Spleen (tissue), 11 donors: ENCODE measurements around the gene HNRNPF. TPM values are rescaled to one million over a fixed set of nuclear protein-coding genes. Genes with fewer than 3 reads are reported as not detected.

Source experiments
- DNase-seq: peaks from one replicate; pipeline ENCODE4 v3.0.0-alpha.2; 2020
- H3K27ac ChIP-seq, 8 donors: fragments of 200-600 bp; sonication (generic) in 7 of 8; 1 replicate in 4 of 8; 2 replicates in 4 of 8; pipeline versions ENCODE4 v1.5.0 to v1.8.0; 2016 to 2021; ENCODE audit warnings: inconsistent platforms in 4 of 8, mild to moderate bottlenecking in 4 of 8, moderate library complexity in 1 of 8
- H3K27me3 ChIP-seq, 7 donors: fragments of 200-600 bp; sonication (generic) in 6 of 7; replicated peaks in 1 of 7; 1 replicate in 4 of 7; 2 replicates in 3 of 7; pipeline versions ENCODE4 v1.5.0 to v1.8.0; 2016 to 2021; ENCODE audit warnings: inconsistent platforms in 3 of 7, mild to moderate bottlenecking in 1 of 7
- H3K36me3 ChIP-seq, 6 donors: fragments of 200-600 bp; sonication (generic) in 5 of 6; 1 replicate in 4 of 6; 2 replicates in 2 of 6; pipeline versions ENCODE4 v1.5.0 to v1.8.0; 2016 to 2021; ENCODE audit warnings: inconsistent platforms in 2 of 6
- H3K4me1 ChIP-seq, 6 donors: fragments of 200-600 bp; sonication (generic) in 5 of 6; 1 replicate in 3 of 6; 2 replicates in 3 of 6; pipeline versions ENCODE4 v1.5.0 to v1.8.0; 2016 to 2021; ENCODE audit warnings: inconsistent platforms in 3 of 6
- H3K4me3 ChIP-seq, 8 donors: fragments of 200-600 bp; sonication (generic) in 7 of 8; 1 replicate in 4 of 8; 2 replicates in 4 of 8; pipeline versions ENCODE4 v1.5.0 to v1.8.0; 2016 to 2021; ENCODE audit warnings: inconsistent platforms in 4 of 8, mild to moderate bottlenecking in 4 of 8, moderate library complexity in 2 of 8
- H3K9me3 ChIP-seq, 8 donors: fragments of 200-600 bp; sonication (generic) in 7 of 8; 1 replicate in 4 of 8; 2 replicates in 4 of 8; pipeline versions ENCODE4 v1.5.0 to v1.8.0; 2016 to 2021; ENCODE audit warnings: inconsistent platforms in 4 of 8
- POLR2A ChIP-seq, 3 donors: fragments of 450-650 bp; IDR thresholded peaks; one replicate each; pipeline ENCODE4 v1.5.1; 2017; ENCODE audit warnings: antibody characterized with exemption in 3 of 3, mild to moderate bottlenecking in 1 of 3
- POLR2AphosphoS5 ChIP-seq, 3 donors: sonication (generic); formaldehyde crosslinking; IDR thresholded peaks; one replicate each; pipeline ENCODE4 v1.5.1; 2017; ENCODE audit warnings: antibody characterized with exemption in 3 of 3
- WGBS, 5 donors: extraction: QIAGEN DNeasy Blood & Tissue Kit in 3 of 5; methylation state at CpG; one replicate each; pipeline versions ENCODE4 v1.1.5 to v1.1.7; 2013 to 2018; 5-methylcytosine and 5-hydroxymethylcytosine counted together
- intact Hi-C: fragments of 100-400 bp; cut with DNase I; formaldehyde crosslinking; loops from one replicate; pipeline ENCODE4 v1.15.0; 2023; ENCODE audit warnings: low total_unique reads
- polyA plus RNA-seq, 3 donors: library from polyadenylated mRNA; stranded (reverse); fragments of 200-250 nt; gene quantifications; one replicate each; pipeline ENCODE4 v1.2.1, GENCODE V29; 2013
- total RNA-seq, 7 donors: library from RNA; depleted of rRNA in 3 of 7; stranded (reverse); fragments of >200 nt in 3 of 7; fragmentation: NEBNext Ultra II Directional in 4 of 7; extraction: Animal tissue kit (Norgen Biotek cat#: 25700) in 4 of 7; gene quantifications; one replicate each; pipeline versions ENCODE4 v1.1.0 to v1.2.1, GENCODE V29; 2016 to 2021
- TF ChIP-seq, protein P1 (sequence below), 11 experiments: fragments of 200-600 bp in 7 of 11; fragments of 450-650 bp in 4 of 11; sonication (generic) in 4 of 11; IDR thresholded peaks in 8 of 11; conservative IDR thresholded peaks in 3 of 11; 1 replicate in 7 of 11; 2 replicates in 4 of 11; pipeline versions ENCODE4 v1.4.0 to v1.8.0; 2016 to 2021; ENCODE audit warnings: antibody characterized with exemption in 11 of 11, inconsistent platforms in 4 of 11, mild to moderate bottlenecking in 1 of 11
- donor health status: healthy with polysubstance abuse.
- donor health status: DM: no; HTN: no; CAD: no; lungs with moderate emphysema.
- donor health status: DM: no; HTN: no; CAD: no.
- donor health status: Bipolar disorder and iron deficiency.
- donor health status: healthy.
- donor health status: DM: no; HTN: no; CAD: no.
- donor health status: DM: yes; HTN: yes; CAD: no.

The HNRNPF gene
- total and polyA plus RNA-seq, 10 donors = 82.8 to 253 (median 173) TPM

DNA sequence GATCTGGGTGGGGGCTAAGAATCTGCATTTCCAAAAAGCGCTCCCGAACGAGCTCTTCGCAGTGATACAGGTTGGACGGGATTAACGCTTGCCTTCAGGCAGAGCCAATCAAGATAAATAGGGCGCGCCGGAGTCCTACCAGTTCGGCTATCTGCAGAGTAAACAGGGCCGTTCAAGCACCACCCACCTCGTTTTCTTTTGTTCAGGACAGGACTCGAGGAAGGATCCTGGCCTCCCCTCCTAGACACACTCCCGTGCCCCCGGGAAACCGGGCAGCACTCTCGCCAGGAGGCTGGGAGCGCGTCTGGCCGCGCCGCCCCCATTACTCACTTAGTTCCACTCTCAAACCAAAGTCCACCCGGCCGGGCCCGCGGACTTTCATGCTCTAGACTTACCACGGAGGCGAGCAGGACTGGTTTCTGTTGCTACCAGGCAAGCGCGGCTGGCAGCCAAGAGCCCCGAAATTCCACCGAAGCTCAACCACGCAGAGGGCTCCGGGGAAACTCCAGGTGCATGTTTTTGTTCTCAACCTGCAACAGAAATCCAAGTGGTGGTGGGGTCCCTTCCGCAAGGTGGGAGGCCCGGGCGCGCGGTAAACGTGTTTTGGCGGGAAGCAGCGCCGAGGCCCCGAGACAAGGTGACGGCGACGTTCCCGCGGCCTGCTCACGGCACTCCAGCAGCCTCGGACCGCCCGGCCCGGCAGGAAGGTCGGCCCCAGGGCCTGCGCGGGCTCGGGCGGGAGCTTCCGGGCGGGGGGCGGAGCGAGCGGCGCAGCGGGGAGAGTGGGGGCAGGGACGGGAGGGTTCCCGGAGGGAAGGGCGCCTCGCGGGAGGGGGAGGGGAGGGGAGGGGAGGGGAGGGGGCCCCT, 12.7 kb downstream of the HNRNPF start:
- peak overlapping the region; percentile 86 to 100 (median 98) for H3K27ac ChIP-seq
- 10 to 23% (median 16%) methylated on average over 28 to 71 of the region's 71 CpGs for WGBS, 5 donors
- intact Hi-C loops = no loop called here
- peak; percentile 95 for DNase-seq
- H3K9me3 ChIP-seq = no peaks in the 10 kb centered on the region
- peaks cover 0 to 61% (median 36%) of the 10 kb centered on the region in 6 donors for H3K36me3 ChIP-seq
- TF ChIP-seq POLR2AphosphoS5 (IDR thresholded peaks at IDR 0.05) (peak in 2 of 3 donors; percentile 37 to 54), POLR2A (IDR thresholded peaks at IDR 0.05) (no peak)
- TF ChIP-seq, protein P1, sequence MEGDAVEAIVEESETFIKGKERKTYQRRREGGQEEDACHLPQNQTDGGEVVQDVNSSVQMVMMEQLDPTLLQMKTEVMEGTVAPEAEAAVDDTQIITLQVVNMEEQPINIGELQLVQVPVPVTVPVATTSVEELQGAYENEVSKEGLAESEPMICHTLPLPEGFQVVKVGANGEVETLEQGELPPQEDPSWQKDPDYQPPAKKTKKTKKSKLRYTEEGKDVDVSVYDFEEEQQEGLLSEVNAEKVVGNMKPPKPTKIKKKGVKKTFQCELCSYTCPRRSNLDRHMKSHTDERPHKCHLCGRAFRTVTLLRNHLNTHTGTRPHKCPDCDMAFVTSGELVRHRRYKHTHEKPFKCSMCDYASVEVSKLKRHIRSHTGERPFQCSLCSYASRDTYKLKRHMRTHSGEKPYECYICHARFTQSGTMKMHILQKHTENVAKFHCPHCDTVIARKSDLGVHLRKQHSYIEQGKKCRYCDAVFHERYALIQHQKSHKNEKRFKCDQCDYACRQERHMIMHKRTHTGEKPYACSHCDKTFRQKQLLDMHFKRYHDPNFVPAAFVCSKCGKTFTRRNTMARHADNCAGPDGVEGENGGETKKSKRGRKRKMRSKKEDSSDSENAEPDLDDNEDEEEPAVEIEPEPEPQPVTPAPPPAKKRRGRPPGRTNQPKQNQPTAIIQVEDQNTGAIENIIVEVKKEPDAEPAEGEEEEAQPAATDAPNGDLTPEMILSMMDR (IDR thresholded peaks at IDR 0.05 in 8 of 11, conservative IDR thresholded peaks at IDR 0.05 in 3 of 11) = no peak
- peak overlapping the region; percentile 60 to 79 (median 72) for H3K4me3 ChIP-seq
- H3K27me3 ChIP-seq = no peaks in the 10 kb centered on the region
- H3K4me1 ChIP-seq = peaks cover 56 to 95% (median 90%) of the 10 kb centered on the region in 6 donors

DNA sequence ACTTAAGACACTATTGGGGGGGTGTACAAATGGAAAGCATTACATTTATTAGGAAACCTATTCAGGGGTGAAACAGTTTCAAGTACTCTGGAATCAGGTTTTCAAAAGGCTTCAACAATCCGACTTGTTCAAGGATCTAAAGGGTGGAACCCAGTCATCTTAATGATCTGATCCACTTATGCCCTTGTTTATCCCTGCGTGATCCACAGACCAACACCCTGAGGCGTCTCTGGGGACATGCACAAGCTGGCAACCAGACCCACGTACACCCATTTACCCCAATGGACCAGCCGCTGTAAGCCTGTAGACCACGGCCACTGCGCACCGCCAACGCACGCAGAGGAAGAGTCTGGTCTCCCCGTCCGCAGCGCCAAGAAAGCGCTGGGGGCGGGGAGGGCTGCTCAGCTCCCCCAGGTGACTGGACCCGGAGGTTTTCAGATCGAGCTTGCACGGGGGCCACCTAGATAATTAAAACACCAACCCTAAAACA, 13.4 kb downstream of the HNRNPF start:
- H3K27me3 ChIP-seq = no peaks in the 10 kb centered on the region
- H3K4me1 ChIP-seq = peaks cover 58 to 95% (median 90%) of the 10 kb centered on the region in 6 donors
- TF ChIP-seq, protein P1 (IDR thresholded peaks at IDR 0.05 in 8 of 11, conservative IDR thresholded peaks at IDR 0.05 in 3 of 11) = no peak
- TF ChIP-seq POLR2AphosphoS5 (IDR thresholded peaks at IDR 0.05) = peak in 1 of 3 donors; percentile 30
- H3K4me3 ChIP-seq = peak overlapping the region; percentile 60 to 79 (median 72)
- intact Hi-C loops = no loop called here
- peaks cover 0 to 64% (median 43%) of the 10 kb centered on the region in 6 donors for H3K36me3 ChIP-seq
- H3K27ac ChIP-seq = peak overlapping the region; percentile 86 to 100 (median 98)
- WGBS, 5 donors = 25 to 49% (median 43%) methylated on average over 17 to 18 of the region's 18 CpGs
- H3K9me3 ChIP-seq = no peaks in the 10 kb centered on the region
- DNase-seq = peak; percentile 84

DNA sequence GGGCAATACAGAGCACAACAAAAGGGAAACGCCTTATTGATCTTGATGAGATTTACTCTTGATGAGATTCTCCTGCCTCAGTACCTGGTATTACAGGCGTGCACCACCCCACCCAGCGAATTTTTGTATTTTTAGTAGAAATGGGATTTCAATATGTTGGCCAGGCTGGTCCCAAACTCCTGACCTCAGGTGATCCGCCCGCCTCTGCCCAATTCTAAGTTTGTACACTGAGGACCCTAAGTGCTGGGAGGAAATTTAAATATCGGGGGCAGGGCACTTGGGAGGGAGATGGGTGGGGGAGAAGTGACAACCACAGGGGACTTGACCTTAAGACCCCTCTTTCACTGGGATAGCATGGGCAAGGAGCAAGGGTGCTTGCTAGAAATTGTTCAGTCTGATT, 14.1 kb downstream of the HNRNPF start:
- no peak for TF ChIP-seq POLR2A (IDR thresholded peaks at IDR 0.05)
- no peak for TF ChIP-seq POLR2AphosphoS5 (IDR thresholded peaks at IDR 0.05)
- TF ChIP-seq, protein P1 (IDR thresholded peaks at IDR 0.05 in 8 of 11, conservative IDR thresholded peaks at IDR 0.05 in 3 of 11) = no peak
- intact Hi-C loops = no loop called here
- Histone ChIP-seq H3K36me3 (peaks cover 0 to 69% (median 50%) of the 10 kb centered on the region in 6 donors), H3K4me3 (peak overlapping the region in 4 of 8 donors; percentile 61 to 79 (median 78)), H3K9me3 (no peaks in the 10 kb centered on the region), H3K4me1 (peaks cover 56 to 95% (median 90%) of the 10 kb centered on the region in 6 donors), H3K27me3 (no peaks in the 10 kb centered on the region), H3K27ac (peak overlapping the region in 7 of 8 donors; percentile 95 to 100 (median 99))
- peak; percentile 59 for DNase-seq
- 71 to 86% (median 80%) methylated on average over 6 of the region's 6 CpGs for WGBS, 5 donors
